Transverse colon (tissue), 3 donors: ENCODE results near the gene GABRP.

Source experiments
- EP300 ChIP-seq: sonication (generic); formaldehyde crosslinking; IDR thresholded peaks from one replicate; pipeline ENCODE4 v1.6.1; 2017; ENCODE audit warnings: antibody characterized with exemption, low read depth
- TF ChIP-seq, protein P1 (sequence below), 5 experiments: fragments of 200-600 bp in 3 of 5; fragments of 450-650 bp in 2 of 5; sonication (generic) in 3 of 5; IDR thresholded peaks; 1 replicate in 2 of 5; 2 replicates in 3 of 5; pipeline ENCODE4 v1.5.1; 2016 to 2017; ENCODE audit warnings: antibody characterized with exemption in 5 of 5, inconsistent platforms in 3 of 5, mild to moderate bottlenecking in 2 of 5, moderate library complexity in 1 of 5

DNA sequence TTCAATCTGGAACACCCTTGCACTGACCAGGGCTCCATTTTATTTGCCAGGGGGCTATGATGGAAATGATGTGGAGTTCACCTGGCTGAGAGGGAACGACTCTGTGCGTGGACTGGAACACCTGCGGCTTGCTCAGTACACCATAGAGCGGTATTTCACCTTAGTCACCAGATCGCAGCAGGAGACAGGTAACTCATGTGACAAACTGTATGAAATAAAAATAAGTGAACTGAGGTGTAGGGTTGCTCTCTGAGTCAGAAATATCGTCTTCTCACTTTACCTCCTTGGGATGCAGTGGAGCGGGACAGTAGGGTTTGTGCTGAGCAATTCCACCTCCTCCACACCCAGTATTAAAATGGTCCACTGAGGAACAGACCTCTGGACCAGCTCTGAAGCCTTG, 22.1 kb downstream of the GABRP start:
- no peak for TF ChIP-seq EP300
- TF ChIP-seq, protein P1, sequence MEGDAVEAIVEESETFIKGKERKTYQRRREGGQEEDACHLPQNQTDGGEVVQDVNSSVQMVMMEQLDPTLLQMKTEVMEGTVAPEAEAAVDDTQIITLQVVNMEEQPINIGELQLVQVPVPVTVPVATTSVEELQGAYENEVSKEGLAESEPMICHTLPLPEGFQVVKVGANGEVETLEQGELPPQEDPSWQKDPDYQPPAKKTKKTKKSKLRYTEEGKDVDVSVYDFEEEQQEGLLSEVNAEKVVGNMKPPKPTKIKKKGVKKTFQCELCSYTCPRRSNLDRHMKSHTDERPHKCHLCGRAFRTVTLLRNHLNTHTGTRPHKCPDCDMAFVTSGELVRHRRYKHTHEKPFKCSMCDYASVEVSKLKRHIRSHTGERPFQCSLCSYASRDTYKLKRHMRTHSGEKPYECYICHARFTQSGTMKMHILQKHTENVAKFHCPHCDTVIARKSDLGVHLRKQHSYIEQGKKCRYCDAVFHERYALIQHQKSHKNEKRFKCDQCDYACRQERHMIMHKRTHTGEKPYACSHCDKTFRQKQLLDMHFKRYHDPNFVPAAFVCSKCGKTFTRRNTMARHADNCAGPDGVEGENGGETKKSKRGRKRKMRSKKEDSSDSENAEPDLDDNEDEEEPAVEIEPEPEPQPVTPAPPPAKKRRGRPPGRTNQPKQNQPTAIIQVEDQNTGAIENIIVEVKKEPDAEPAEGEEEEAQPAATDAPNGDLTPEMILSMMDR (IDR thresholded peaks at IDR 0.05) = no peak
